G401.6 (cell line): ENCODE results near the gene ITGAD.
"Not testable (repeated sequence)": the region's sequence is repeated elsewhere in the genome, so short reads cannot be mapped to it uniquely, and the experiment has no call there.

ENCODE experiments used
- FAIRE-seq: peaks from 2 replicates; lab custom pipeline; 2012; peaks lifted over from hg19 to GRCh38; lab: Jason Lieb, UNC

ITGAD gene

DNA sequence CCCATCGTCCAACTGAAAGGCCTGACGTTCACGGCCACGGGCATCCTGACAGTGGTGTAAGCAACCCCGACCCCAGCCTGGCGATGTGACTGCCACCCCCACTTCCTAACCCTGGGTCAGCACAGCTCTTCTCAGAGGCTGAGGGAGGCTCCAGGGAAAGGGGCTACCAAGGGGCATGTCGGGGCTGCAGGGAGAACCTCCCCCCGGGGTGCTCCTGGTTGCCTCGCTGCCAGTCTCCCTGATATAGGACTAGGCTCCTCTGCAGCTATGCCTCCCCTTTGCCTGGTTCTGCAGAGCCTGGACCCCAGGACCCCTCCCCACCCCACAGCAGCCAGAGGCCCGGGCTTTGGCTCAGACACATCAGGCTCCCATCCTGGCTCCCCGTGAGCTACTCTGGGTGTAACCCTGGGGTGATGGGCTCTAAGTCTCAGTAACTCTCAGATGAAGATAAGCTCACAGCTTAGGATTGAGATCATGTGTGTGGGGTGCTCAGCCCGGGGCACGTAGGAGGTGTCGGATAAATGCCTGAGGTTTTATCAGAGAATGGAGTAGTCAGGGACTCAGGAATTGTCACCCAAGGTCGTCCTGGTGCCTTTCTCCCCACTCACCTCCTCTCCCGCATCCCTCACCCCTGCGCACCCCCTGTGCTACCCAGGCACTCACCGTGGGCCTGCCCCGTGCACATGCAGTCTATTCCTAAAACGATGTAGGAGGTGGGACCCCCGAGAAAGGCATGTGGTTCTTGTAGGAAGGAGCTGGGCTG, 10.6 kb downstream of the ITGAD start:
- no peak for FAIRE-seq

DNA sequence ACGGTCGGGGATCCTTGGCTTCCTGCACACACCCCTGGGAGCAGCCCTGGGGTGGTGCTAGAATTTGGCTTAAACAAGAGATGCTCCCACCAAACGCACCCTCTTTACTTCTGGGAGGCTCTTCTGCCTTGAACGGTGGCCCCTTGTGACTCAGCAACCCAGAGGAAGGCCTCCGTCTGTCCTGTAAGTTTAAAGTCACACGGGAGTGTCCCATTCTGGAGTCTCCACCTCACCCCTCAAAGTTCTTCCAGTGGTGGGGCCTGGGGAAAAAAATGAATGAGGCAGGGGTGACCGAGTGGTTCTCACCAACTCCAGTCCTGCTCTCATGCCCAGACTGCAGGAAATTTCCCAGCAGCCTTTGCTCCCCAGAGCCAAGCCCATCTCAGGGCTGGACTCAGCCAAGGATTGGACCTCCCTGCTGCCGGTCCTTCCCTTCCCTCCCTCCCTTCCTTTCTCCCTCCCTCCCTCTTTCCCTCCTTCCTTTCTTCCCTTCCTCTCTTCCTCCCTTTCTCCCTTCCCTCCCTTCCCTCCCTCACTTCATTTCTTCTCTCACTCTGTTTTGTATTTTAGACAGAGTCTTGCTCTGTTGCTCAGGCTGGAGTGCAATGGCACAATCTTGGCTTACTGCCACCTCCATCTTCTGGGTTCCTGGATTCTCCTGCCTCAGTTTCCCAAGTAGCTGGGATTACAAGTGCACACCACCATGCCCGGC, 11.4 kb downstream of the ITGAD start:
- no peak for FAIRE-seq

- no peak for FAIRE-seq
These were observed 14.3 kb downstream of the ITGAD start for GRCh38 chr16:31407406-31407805.

GRCh38 chr16:31409433-31409832, 16.3 kb downstream of the ITGAD start:
- no peak for FAIRE-seq

DNA sequence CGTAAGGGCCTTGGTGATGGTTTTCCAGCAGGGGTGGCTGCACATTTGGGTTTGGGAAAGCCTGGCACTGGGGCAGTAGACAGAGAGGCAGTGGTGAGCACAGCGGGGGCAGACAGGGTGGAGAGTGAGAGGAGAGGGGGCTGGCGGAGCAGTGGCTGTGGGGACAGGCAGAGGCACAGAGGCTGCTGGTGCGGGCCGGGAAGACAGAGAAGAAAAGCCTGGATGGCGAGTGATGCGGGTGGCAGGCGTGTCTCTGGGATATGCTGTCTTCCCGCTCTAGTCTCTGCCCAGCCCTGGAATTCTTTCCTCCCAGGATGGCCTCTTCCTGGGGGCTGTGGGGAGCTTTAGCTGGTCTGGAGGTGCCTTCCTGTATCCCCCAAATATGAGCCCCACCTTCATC, 16.9 kb downstream of the ITGAD start:
- FAIRE-seq = no peak

GRCh38 chr16:31411024-31411844, 18.1 kb downstream of the ITGAD start:
- no peak for FAIRE-seq

- no peak for FAIRE-seq
These were observed 19.6 kb downstream of the ITGAD start for GRCh38 chr16:31412750-31413149.

DNA sequence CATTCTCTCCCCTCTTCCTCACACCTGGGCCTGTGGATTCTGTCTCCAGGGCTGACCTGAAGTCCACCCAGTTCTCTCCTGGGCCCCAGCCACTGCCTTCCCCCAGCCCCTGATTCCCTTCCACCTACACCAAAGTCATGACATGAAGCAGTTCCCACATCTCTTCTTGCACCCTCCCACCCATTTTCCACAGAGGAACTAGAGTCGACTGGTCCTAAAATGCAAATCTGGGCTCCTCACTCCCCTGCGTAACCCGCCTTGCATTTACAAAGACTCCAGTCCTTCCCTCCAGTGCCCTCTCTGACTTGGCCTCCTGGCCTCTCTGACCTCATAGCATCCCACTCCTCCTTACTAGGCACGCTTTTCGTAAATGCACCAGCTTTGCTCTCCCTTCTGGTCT, 20.2 kb downstream of the ITGAD start:
- no peak for FAIRE-seq

DNA sequence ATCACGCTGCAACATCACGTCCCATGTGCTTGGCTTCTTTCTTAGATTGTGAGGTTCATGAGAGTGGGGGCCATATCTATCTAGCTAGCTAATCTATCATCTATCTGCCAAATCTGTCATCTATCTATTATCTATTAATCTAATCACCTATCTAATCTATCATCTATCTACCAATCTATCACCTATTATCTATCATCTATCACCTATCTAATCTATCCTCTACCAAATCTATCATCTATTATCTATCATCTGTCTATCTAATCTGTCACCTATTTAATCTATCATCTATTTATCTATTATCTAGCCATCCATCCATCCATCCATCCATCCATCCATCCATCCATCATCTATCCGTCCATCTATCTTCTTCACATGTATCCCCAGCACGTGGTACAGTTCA, 20.8 kb downstream of the ITGAD start:
- FAIRE-seq = no peak

GRCh38 chr16:31414706-31415105, 21.6 kb downstream of the ITGAD start:
- no peak for FAIRE-seq

GRCh38 chr16:31416371-31416770, 23.2 kb downstream of the ITGAD start:
- FAIRE-seq = no peak

DNA sequence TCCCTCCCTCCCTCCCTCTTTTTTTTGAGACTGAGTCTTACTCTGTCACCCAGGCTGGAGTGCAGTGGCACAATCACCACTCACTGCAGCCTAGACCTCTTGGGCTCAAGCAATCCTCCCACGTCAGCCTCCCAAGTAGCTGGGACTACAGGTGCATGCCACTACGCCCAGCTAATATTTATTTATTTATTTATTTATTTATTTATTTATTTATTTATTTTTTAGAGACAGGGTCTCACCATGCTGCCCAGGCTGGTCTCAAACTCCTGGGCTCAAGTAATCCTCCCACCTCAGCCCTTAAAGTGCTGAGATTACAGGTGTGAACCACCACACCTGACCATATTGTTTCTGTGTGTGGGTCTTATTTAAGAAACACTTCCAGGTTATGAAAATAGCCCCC, 23.9 kb downstream of the ITGAD start:
- not testable (repeated sequence) for FAIRE-seq

GRCh38 chr16:31417916-31418315, 24.8 kb downstream of the ITGAD start:
- FAIRE-seq = no peak

DNA sequence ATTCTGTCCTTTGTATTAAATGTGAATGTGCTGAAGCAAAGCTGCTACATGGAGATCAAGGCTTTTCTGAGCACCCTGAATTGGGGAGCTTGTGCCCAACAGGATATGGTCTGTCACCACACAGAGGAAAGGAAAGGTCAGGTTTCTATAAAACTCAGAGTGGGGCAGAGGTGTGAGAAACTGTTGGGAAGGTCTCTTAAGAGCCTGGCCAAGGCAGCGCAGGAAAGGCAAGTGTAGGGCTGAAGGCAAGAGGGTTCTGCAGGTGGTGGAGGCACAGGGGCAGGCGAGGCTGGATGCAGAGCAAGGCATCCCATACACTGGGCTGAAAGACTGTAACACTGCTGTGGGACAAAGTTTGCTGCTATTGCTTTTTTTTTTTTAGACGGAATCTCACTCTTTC, 26.9 kb downstream of the ITGAD start:
- FAIRE-seq = no peak

DNA sequence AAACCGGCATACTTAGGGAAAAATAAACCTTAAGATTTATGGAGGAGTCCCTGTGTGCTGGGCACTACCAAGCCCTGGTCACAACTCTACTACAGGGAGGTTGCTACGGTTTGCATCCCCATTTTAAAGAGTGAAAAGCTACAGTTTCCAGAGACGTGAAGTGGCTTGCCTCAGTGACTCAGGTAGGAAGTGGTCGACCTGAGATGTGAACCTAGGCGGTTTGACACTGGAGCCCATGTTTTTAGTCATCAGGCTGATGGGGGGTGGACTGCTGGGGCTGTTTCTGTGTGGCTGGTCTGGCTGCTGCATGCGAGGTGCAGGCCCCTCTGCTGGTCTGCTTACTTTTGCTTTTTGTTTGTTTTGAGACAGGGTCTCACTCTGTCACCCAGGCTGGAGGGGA, 28.5 kb downstream of the ITGAD start:
- FAIRE-seq = no peak

GRCh38 chr16:31423241-31423640, 30.1 kb downstream of the ITGAD start:
- FAIRE-seq = no peak

GRCh38 chr16:31423801-31424200, 30.7 kb downstream of the ITGAD start:
- FAIRE-seq = no peak

GRCh38 chr16:31427441-31428278, 34.5 kb downstream of the ITGAD start:
- FAIRE-seq = no peak

DNA sequence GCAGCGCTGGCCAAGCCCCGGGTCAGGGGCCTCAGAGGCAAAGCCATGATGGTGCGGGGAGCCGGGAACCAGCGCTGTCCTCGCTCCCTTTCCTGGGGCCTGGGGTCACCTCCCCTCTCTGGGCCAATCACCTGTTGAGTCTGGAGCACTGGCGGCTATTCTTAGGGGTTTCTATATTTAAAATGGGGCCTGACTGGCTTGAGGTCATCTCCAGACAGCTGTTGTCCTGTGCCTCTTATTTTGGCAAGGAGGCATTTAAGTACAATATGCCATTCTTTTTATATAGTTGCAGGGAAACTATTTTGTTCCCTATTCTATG, 35.1 kb downstream of the ITGAD start, which contains the start of gene COX6A2:
Gene COX6A2 (minus strand): TSS at position 82 of the 319 bp plus-strand sequence. CDS start 35 bp downstream, at position 47.
- FAIRE-seq = no peak

- FAIRE-seq = no peak
These were observed 35.6 kb downstream of the ITGAD start for GRCh38 chr16:31428638-31429247.

GRCh38 chr16:31429314-31429713, 36.2 kb downstream of the ITGAD start:
- FAIRE-seq = no peak

DNA sequence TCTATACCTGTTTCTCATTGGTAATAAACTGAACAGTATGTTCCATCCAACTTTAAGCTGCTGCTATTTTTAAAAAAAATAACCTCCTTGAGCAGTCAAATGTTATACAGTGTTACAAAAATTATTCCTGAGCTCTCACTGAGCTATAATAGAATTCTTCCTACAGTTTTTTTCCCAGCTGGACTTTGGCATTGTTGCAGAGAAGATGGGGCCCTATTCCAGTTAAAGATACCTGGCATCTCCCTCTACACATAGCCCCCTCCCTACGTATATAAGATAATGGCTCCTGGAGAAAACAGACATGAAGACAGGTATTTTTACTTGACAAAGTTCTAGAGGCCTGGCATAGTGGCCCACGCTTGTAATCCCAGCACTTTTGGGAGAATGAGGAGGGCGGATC, 36.7 kb downstream of the ITGAD start:
- FAIRE-seq = no peak
